Measurements from ENCODE around the gene EXOC6B. TPM values are rescaled to one million over a fixed set of nuclear protein-coding genes. Genes with fewer than 3 reads are reported as not detected.

The EXOC6B gene
- total RNA-seq, 1 donor from 2014 or later = 139 TPM

- intact Hi-C loops (cut with micrococcal nuclease) = loop anchor here (10.0 kb wide), 1 partner anchor 409 kb away; no protein-coding TSS in a partner anchor
- TF ChIP-seq, protein P1, sequence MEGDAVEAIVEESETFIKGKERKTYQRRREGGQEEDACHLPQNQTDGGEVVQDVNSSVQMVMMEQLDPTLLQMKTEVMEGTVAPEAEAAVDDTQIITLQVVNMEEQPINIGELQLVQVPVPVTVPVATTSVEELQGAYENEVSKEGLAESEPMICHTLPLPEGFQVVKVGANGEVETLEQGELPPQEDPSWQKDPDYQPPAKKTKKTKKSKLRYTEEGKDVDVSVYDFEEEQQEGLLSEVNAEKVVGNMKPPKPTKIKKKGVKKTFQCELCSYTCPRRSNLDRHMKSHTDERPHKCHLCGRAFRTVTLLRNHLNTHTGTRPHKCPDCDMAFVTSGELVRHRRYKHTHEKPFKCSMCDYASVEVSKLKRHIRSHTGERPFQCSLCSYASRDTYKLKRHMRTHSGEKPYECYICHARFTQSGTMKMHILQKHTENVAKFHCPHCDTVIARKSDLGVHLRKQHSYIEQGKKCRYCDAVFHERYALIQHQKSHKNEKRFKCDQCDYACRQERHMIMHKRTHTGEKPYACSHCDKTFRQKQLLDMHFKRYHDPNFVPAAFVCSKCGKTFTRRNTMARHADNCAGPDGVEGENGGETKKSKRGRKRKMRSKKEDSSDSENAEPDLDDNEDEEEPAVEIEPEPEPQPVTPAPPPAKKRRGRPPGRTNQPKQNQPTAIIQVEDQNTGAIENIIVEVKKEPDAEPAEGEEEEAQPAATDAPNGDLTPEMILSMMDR (IDR thresholded peaks at IDR 0.05; ENCODE audit: borderline replicate concordance) = no peak
- H3K4me1 ChIP-seq = no peaks in the 10 kb centered on the region
These were observed 659.6 kb downstream of the EXOC6B start for GRCh38 chr2:72166279-72166678.

DNA sequence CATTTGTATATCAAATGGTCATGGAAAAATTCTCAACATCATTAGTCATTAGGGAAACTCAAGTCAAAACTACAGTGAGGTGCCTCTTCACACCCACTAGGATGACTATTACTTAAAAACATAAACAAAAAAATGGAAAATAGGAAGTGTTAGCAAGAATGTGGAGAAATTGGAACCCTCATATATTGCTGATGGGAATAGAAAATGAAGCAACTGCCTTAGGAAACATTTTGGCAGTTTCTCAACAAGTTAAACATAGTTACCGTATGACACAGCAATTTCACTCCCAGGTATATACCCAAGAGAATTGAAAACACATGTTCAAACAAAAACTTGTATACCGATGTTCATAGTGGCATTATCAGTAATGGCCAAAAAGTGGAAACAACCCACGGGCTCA is 660.0 kb downstream of the EXOC6B start:
- no peak overlapping the region for H3K4me3 ChIP-seq
- no peak overlapping the region for H3K27ac ChIP-seq (replicated peaks)
- peaks cover 13% of the 10 kb centered on the region for H3K9me3 ChIP-seq (replicated peaks)
- no peaks in the 10 kb centered on the region for H3K4me1 ChIP-seq
- DNase-seq = no peak
- TF ChIP-seq, protein P1 (IDR thresholded peaks at IDR 0.05; ENCODE audit: borderline replicate concordance) = no peak
- H3K27me3 ChIP-seq (ENCODE audit: low read depth) = no peaks in the 10 kb centered on the region
- H3K36me3 ChIP-seq = no peaks in the 10 kb centered on the region
- intact Hi-C loops (cut with micrococcal nuclease) = loop anchor here (10.0 kb wide), 1 partner anchor 409 kb away; no protein-coding TSS in a partner anchor

More at GRCh38 chr2:72166279-72166678, 659.6 kb downstream of the EXOC6B start:
- Histone ChIP-seq H3K27ac (replicated peaks) (no peak overlapping the region), H3K4me3 (no peak overlapping the region), H3K27me3 (ENCODE audit: low read depth) (no peaks in the 10 kb centered on the region), H3K36me3 (no peaks in the 10 kb centered on the region), H3K9me3 (replicated peaks) (peaks cover 13% of the 10 kb centered on the region)
- DNase-seq = no peak

DNA sequence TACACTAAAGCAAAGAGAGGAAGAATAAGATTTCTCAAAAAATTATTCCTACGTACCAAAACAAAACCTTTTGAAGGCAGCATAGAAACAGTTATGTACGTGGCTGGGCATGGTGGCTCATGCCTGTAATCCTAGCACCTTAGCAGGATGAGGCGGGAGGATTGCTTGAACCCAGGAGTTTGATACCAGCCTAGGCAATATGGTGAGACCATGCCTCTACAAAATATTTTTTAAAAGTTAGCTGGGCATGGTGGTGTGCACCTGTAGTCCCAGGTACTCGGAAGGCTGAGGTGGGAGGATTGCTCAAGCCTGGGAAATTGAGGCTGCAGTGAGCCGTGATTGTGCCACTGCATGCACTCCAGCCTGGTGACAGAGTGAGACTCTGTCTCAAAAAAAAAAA is 663.3 kb downstream of the EXOC6B start:
- intact Hi-C loops (cut with micrococcal nuclease) = loop anchor here (10.0 kb wide), 1 partner anchor 412 kb away; no protein-coding TSS in a partner anchor
- Histone ChIP-seq H3K9me3 (replicated peaks) (no peaks in the 10 kb centered on the region), H3K4me3 (no peak overlapping the region), H3K27me3 (ENCODE audit: low read depth) (peaks cover 8% of the 10 kb centered on the region), H3K36me3 (no peaks in the 10 kb centered on the region), H3K27ac (replicated peaks) (no peak overlapping the region), H3K4me1 (no peaks in the 10 kb centered on the region)
- TF ChIP-seq, protein P1 (IDR thresholded peaks at IDR 0.05; ENCODE audit: borderline replicate concordance) = no peak
- DNase-seq = no peak

GRCh38 chr2:72159211-72159993 is 666.4 kb downstream of the EXOC6B start:
- Histone ChIP-seq H3K4me1 (no peaks in the 10 kb centered on the region), H3K36me3 (no peaks in the 10 kb centered on the region), H3K9me3 (replicated peaks) (no peaks in the 10 kb centered on the region), H3K27me3 (ENCODE audit: low read depth) (peaks cover 40% of the 10 kb centered on the region), H3K27ac (replicated peaks) (no peak overlapping the region), H3K4me3 (no peak overlapping the region)
- intact Hi-C loops (cut with micrococcal nuclease) = loop anchor here (10.0 kb wide), 1 partner anchor 355 kb away; no protein-coding TSS in a partner anchor
- TF ChIP-seq, protein P1 (IDR thresholded peaks at IDR 0.05; ENCODE audit: borderline replicate concordance) = no peak
- no peak for DNase-seq

- no peaks in the 10 kb centered on the region for H3K4me1 ChIP-seq
- no peak for DNase-seq
These were observed 667.7 kb downstream of the EXOC6B start for GRCh38 chr2:72157871-72158771.

More at GRCh38 chr2:72157871-72158771, 667.7 kb downstream of the EXOC6B start:
- H3K9me3 ChIP-seq (replicated peaks) = no peaks in the 10 kb centered on the region
- H3K27me3 ChIP-seq (ENCODE audit: low read depth) = peaks cover 53% of the 10 kb centered on the region
- TF ChIP-seq, protein P1 (IDR thresholded peaks at IDR 0.05; ENCODE audit: borderline replicate concordance) = no peak
- H3K4me3 ChIP-seq = no peak overlapping the region
- H3K36me3 ChIP-seq = no peaks in the 10 kb centered on the region
- no peak overlapping the region for H3K27ac ChIP-seq (replicated peaks)
- intact Hi-C loops (cut with micrococcal nuclease) = loop anchor here (10.0 kb wide), 1 partner anchor 353 kb away; no protein-coding TSS in a partner anchor

All from left ventricle myocardium inferior (tissue), 1 donor.